Naive B cell (primary cell): ENCODE measurements around the gene ABLIM3. TPM values are rescaled to one million over a fixed set of nuclear protein-coding genes. Genes with fewer than 3 reads are reported as not detected.

Experiments used
- ATAC-seq, 2 donors: fragments of 150-1000 bp; cut with Tn5 transposase; 2 replicates each; pipeline ENCODE4 v1.10.0; 2021; ENCODE audit warnings: low read depth in 2 of 2, mild to moderate bottlenecking in 2 of 2, moderate library complexity in 2 of 2
- DNase-seq: peaks from one replicate; pipeline ENCODE4 v3.0.0; 2022
- H3K27ac Mint-ChIP-seq, 6 donors: one replicate each; pipeline ENCODE4 v1.8.0; 2020 to 2022; ENCODE audit warnings: mild to moderate bottlenecking in 6 of 6, mixed read lengths in 6 of 6, moderate library complexity in 5 of 6, inconsistent platforms in 2 of 6
- H3K27me3 Mint-ChIP-seq, 3 donors: one replicate each; pipeline ENCODE4 v1.8.0; 2021 to 2022; ENCODE audit warnings: mixed read lengths in 3 of 3, mild to moderate bottlenecking in 1 of 3
- H3K36me3 Mint-ChIP-seq, 2 donors: one replicate each; pipeline ENCODE4 v1.8.0; 2020 to 2022; ENCODE audit warnings: mixed read lengths in 2 of 2, inconsistent platforms in 1 of 2, mild to moderate bottlenecking in 1 of 2
- H3K4me1 Mint-ChIP-seq, 3 donors: one replicate each; pipeline ENCODE4 v1.8.0; 2020 to 2022; ENCODE audit warnings: mixed read lengths in 3 of 3, inconsistent platforms in 1 of 3, mild to moderate bottlenecking in 1 of 3, moderate library complexity in 1 of 3
- H3K4me3 Mint-ChIP-seq, 8 donors: one replicate each; pipeline ENCODE4 v1.8.0; 2020 to 2022; ENCODE audit warnings: mild to moderate bottlenecking in 8 of 8, mixed read lengths in 8 of 8, moderate library complexity in 8 of 8, inconsistent platforms in 2 of 8
- H3K9me3 Mint-ChIP-seq, 7 donors: one replicate each; pipeline ENCODE4 v1.8.0; 2020 to 2022; ENCODE audit warnings: mixed read lengths in 7 of 7, mild to moderate bottlenecking in 5 of 7, inconsistent platforms in 2 of 7, moderate library complexity in 1 of 7
- polyA plus RNA-seq, 6 donors: library from polyadenylated mRNA; unstranded; fragments of 300-500 nt; fragmentation: Illumina TruSeq; gene quantifications; one replicate each; pipeline ENCODE4 v1.2.3, GENCODE V29; 2021; ENCODE audit warnings: low read depth in 6 of 6

Gene ABLIM3
- polyA plus RNA-seq, 6 donors from 2014 or later: 0.17 to 0.74 (median 0.21) TPM; not detected in 3

DNA sequence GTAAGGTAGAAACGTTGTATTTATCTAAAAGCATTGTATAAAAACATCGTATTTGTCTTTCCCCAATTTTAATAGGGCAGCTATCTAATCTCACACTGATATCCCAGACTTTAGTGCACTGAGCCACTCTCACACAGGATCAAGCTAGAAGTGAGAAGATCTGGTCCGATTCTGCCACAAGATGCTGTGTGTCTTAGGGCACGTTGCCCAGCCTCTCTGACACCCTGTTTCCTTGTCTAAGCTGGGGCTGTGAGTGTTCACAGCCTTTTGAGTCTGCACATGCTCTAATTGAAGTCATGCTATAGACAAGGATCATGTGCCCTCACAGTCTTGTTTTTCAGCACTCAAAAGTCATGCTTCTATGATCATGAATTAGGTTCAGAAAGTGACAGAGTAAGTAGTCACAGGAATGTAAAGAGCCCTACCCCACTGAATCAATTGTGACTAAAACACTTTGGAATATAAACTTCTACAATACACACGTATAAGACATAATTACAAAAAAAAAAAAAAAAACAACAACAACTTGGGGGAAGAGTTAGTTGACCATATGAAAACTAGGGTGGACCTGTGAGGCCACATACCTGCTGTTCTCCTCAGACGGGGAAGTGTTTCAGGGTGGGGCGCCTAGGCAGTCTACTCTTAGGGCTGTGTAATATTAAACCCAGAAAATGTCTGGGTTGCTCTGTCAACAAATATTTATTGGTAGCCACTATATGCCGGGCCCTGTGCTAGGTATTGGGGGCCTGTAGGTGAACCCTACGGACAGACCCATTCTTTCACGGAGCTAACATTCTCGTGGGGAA is 893 bp upstream of the ABLIM3 start:
- H3K4me3 Mint-ChIP-seq: peak overlapping the region; percentile 13 to 89 (median 52)
- peak overlapping the region in 2 of 6 donors; percentile 6 to 66 for H3K27ac Mint-ChIP-seq
- DNase-seq (no peak), ATAC-seq (no peak)
- H3K9me3 Mint-ChIP-seq: peaks cover 0 to 7% (median 0%) of the 10 kb centered on the region in 7 donors
- H3K36me3 Mint-ChIP-seq: no peaks in the 10 kb centered on the region
- peaks cover 2 to 6% (median 3%) of the 10 kb centered on the region in 3 donors for H3K4me1 Mint-ChIP-seq
- peaks cover 44 to 74% (median 51%) of the 10 kb centered on the region in 3 donors for H3K27me3 Mint-ChIP-seq

DNA sequence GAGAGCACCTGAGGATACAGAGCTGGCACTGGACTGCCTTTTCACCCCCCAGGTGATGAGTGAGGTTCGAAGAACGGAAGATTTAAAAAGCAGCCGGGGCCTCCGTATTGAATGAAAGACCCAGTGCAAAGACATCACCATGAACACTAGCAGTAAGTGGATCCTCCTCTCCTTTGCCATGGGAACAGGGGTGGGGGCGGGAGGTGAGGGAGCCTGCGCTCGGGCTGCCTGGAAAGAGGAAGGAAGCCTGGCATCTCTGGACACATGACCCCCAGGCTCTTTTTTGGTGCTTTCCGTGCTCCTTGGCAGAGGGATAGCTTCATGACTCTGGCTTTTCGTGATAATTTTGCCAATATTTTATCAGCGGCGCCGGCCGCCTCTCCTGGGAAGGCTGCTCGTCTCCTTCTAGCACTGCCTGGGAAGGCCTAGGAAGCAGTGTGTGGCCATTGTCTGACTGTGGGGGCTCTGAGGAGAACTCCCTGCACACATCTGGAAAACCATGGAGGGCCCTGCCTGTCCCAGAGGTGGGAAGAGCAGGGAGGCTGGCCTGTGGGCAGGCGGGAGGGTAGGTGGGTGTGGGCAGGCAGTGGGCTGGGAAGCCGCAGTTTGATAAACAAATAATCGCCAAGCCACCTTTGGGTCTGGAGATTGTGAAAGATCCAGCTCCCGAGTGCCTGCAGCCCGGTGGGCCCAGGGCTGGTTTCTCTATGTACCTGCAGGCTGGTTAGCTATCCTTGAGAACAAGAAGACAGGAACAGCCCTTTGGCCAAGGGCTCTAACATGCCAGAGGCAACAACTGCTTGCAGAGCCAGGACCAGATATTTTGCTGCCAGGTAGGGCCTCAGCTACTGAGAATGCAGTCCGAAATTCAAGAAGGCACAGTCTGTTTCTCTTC is 911 bp downstream of the ABLIM3 start:
- Mint-ChIP-seq H3K4me1 (peaks cover 2 to 6% (median 3%) of the 10 kb centered on the region in 3 donors), H3K4me3 (peak overlapping the region in 6 of 8 donors; percentile 41 to 81 (median 56)), H3K27ac (peak overlapping the region in 2 of 6 donors; percentile 39 to 72), H3K9me3 (peaks cover 0 to 9% (median 0%) of the 10 kb centered on the region in 7 donors), H3K36me3 (no peaks in the 10 kb centered on the region), H3K27me3 (peaks cover 32 to 60% (median 41%) of the 10 kb centered on the region in 3 donors)
- DNase-seq (no peak), ATAC-seq (no peak)

DNA sequence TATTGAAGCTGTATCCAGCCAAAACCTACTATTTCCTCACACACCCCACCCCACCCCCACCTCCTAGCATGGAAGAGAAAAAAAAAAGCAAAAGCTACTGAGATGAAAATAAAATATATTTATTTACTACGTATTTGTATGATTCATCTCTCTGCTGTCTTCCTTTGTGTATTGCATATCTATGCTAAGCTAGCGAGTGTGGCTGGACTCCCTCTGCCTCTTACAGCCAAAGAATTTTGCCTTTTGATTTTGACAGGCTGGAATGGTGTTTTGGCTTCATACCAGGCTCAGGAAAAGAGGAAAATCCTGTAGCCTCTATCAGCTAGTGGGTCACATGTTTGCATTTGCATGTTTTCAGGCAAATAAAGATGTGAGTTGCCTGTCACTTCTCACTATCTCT is 2.2 kb downstream of the ABLIM3 start:
- Mint-ChIP-seq H3K4me1 (peaks cover 2 to 6% (median 3%) of the 10 kb centered on the region in 3 donors), H3K4me3 (no peak overlapping the region), H3K36me3 (no peaks in the 10 kb centered on the region), H3K9me3 (peaks cover 0 to 7% (median 0%) of the 10 kb centered on the region in 7 donors), H3K27me3 (peaks cover 32 to 49% (median 38%) of the 10 kb centered on the region in 3 donors), H3K27ac (no peak overlapping the region)
- no peak for ATAC-seq
- DNase-seq: no peak

DNA sequence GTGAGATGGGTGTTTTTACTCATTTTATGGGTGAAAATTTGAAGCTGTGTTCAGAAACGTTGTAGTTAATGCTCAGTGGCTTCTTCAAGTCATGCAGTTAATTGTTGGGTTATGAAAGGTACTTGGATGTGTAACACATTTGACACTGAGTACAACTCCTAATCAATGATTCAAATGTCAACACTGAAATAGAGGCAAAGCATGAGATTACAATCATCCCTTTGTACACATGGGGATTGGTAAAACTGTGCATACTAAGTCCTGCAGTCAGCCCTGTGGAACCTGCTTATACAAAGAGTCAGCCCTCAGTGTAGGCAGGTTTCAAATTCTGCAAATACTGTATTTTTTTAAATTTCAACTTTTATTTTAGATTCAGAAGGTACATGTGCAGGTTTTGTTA is 3.3 kb downstream of the ABLIM3 start:
- Mint-ChIP-seq H3K9me3 (peaks cover 0 to 7% (median 0%) of the 10 kb centered on the region in 7 donors), H3K27me3 (peaks cover 32 to 46% (median 37%) of the 10 kb centered on the region in 3 donors), H3K27ac (no peak overlapping the region), H3K4me1 (peaks cover 2 to 6% (median 3%) of the 10 kb centered on the region in 3 donors), H3K36me3 (no peaks in the 10 kb centered on the region), H3K4me3 (no peak overlapping the region)
- DNase-seq: no peak
- no peak for ATAC-seq

DNA sequence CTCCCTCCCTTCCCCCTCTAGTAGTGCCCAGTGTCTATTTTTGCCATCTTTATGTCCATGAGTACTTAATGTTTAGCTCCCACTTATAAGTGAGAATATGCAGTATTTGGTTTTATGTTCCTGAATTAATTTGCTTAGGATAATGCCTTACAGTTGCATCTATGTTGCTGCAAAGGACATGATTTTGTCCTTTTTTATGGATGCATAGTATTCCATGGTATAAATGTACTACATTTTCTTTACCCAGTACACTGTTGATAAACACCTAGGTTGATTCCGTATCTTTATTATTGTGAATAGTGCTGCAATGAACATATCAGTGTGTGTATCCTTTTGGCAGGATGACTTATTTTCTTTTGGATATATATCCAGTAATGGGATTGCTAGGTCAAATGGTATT is 3.8 kb downstream of the ABLIM3 start:
- H3K4me3 Mint-ChIP-seq: no peak overlapping the region
- no peak for DNase-seq
- H3K27ac Mint-ChIP-seq: no peak overlapping the region
- H3K27me3 Mint-ChIP-seq: peaks cover 28 to 41% (median 34%) of the 10 kb centered on the region in 3 donors
- H3K36me3 Mint-ChIP-seq: no peaks in the 10 kb centered on the region
- ATAC-seq: no peak
- peaks cover 2 to 6% (median 3%) of the 10 kb centered on the region in 3 donors for H3K4me1 Mint-ChIP-seq
- peaks cover 0 to 7% (median 0%) of the 10 kb centered on the region in 7 donors for H3K9me3 Mint-ChIP-seq

DNA sequence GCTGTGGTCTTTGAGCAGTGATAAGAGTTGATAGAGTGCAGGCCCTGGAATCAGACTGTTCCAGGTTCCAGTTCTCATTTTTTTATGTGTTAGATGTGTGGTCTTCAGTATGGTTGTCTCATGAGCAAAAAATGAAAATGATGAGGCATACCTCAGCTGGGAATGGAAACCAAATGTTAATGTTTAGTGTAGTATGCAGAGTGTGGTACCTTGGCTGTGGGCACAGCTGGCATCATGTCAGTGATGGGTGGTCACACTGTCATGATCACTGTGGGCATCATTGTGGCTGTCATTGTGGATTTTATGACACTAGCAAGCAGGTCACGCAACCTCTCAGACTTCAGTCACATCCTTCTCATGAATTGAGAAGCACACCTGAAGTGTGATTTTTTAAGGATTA is 6.4 kb downstream of the ABLIM3 start:
- Mint-ChIP-seq H3K9me3 (peaks cover 0 to 7% (median 0%) of the 10 kb centered on the region in 7 donors), H3K4me1 (peaks cover 0 to 3% (median 0%) of the 10 kb centered on the region in 3 donors), H3K27me3 (peaks cover 13 to 21% (median 17%) of the 10 kb centered on the region in 3 donors), H3K4me3 (no peak overlapping the region), H3K27ac (no peak overlapping the region), H3K36me3 (no peaks in the 10 kb centered on the region)
- DNase-seq (no peak), ATAC-seq (no peak)

- DNase-seq (no peak), ATAC-seq (no peak)
- Mint-ChIP-seq H3K27ac (no peak overlapping the region), H3K36me3 (no peaks in the 10 kb centered on the region), H3K4me3 (no peak overlapping the region), H3K27me3 (peaks cover 0 to 10% (median 9%) of the 10 kb centered on the region in 3 donors), H3K4me1 (no peaks in the 10 kb centered on the region), H3K9me3 (peaks cover 0 to 7% (median 0%) of the 10 kb centered on the region in 7 donors)
Measured at GRCh38 chr5:149149942-149150341, 8.6 kb downstream of the ABLIM3 start.

DNA sequence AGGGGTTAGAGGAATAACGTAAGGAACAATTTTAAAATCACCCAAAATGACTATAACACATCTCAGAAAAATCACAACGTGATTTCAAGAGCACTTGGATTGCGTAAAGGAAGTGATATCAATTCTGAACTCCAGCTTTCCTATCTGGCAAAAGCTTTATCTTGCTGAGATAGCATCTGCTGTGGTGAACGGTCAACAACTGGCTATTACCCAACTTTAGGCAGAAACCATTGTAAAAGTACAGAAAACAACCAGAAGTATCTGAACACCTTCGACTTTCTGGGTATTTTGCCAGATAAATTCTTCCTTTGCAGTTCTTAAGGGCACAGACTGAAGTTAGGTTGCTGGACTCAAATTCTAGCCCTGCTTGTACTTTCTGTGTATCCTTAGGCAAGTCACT is 9.2 kb downstream of the ABLIM3 start:
- H3K4me3 Mint-ChIP-seq: no peak overlapping the region
- H3K9me3 Mint-ChIP-seq: peaks cover 0 to 2% (median 0%) of the 10 kb centered on the region in 7 donors
- H3K4me1 Mint-ChIP-seq: no peaks in the 10 kb centered on the region
- ATAC-seq: no peak
- H3K27ac Mint-ChIP-seq: no peak overlapping the region
- DNase-seq: no peak
- peaks cover under 1 to 6% (median 5%) of the 10 kb centered on the region in 3 donors for H3K27me3 Mint-ChIP-seq
- H3K36me3 Mint-ChIP-seq: no peaks in the 10 kb centered on the region

GRCh38 chr5:149151717-149152116 is 10.4 kb downstream of the ABLIM3 start:
- ATAC-seq: no peak
- H3K27me3 Mint-ChIP-seq: peaks cover 5 to 6% (median 6%) of the 10 kb centered on the region in 3 donors
- H3K36me3 Mint-ChIP-seq: no peaks in the 10 kb centered on the region
- H3K4me1 Mint-ChIP-seq: no peaks in the 10 kb centered on the region
- H3K27ac Mint-ChIP-seq: no peak overlapping the region
- no peak for DNase-seq
- H3K9me3 Mint-ChIP-seq: no peaks in the 10 kb centered on the region
- H3K4me3 Mint-ChIP-seq: no peak overlapping the region

GRCh38 chr5:149152317-149152746 is 11.0 kb downstream of the ABLIM3 start:
- Mint-ChIP-seq H3K27ac (no peak overlapping the region), H3K9me3 (no peaks in the 10 kb centered on the region), H3K27me3 (peaks cover 5 to 11% (median 6%) of the 10 kb centered on the region in 3 donors), H3K4me3 (no peak overlapping the region), H3K36me3 (no peaks in the 10 kb centered on the region), H3K4me1 (no peaks in the 10 kb centered on the region)
- DNase-seq: no peak
- no peak for ATAC-seq

- peaks cover 5 to 11% (median 11%) of the 10 kb centered on the region in 3 donors for H3K27me3 Mint-ChIP-seq
- H3K4me1 Mint-ChIP-seq: no peaks in the 10 kb centered on the region
- DNase-seq (no peak), ATAC-seq (no peak)
- no peaks in the 10 kb centered on the region for H3K36me3 Mint-ChIP-seq
- no peaks in the 10 kb centered on the region for H3K9me3 Mint-ChIP-seq
- no peak overlapping the region for H3K4me3 Mint-ChIP-seq
- H3K27ac Mint-ChIP-seq: peak overlapping the region in 2 of 6 donors; percentile 57 to 58
Measured at GRCh38 chr5:149153193-149153750, 12.0 kb downstream of the ABLIM3 start.

GRCh38 chr5:149153751-149154610 is 12.7 kb downstream of the ABLIM3 start:
- no peaks in the 10 kb centered on the region for H3K4me1 Mint-ChIP-seq
- H3K36me3 Mint-ChIP-seq: no peaks in the 10 kb centered on the region
- no peaks in the 10 kb centered on the region for H3K9me3 Mint-ChIP-seq
- ATAC-seq: no peak
- H3K27ac Mint-ChIP-seq: peak overlapping the region in 2 of 6 donors; percentile 58 to 60
- peaks cover 5 to 12% (median 11%) of the 10 kb centered on the region in 3 donors for H3K27me3 Mint-ChIP-seq
- DNase-seq: no peak
- no peak overlapping the region for H3K4me3 Mint-ChIP-seq
